ENCODE data around the gene TATDN3. TPM values are rescaled to one million over a fixed set of nuclear protein-coding genes. Genes with fewer than 3 reads are reported as not detected.
"Not testable (repeated sequence)": the region's sequence is repeated elsewhere in the genome, so short reads cannot be mapped to it uniquely, and the experiment has no call there.

The TATDN3 gene
- total and polyA plus RNA-seq, 8 donors = 10.4 to 19.9 (median 15.3) TPM

- H3K9me3 ChIP-seq = peaks cover 0 to 24% of the 10 kb centered on the region in 2 donors
- TF ChIP-seq CTCF (IDR thresholded peaks at IDR 0.05) = no peak
- H3K4me1 ChIP-seq = peaks cover 0 to 2% of the 10 kb centered on the region in 2 donors
- DNase-seq (no peak), ATAC-seq (no peak)
- no peak overlapping the region for H3K27ac ChIP-seq
- no peak overlapping the region for H3K4me3 ChIP-seq
- intact Hi-C loops (cut with DNase I) = no loop called here
- H3K36me3 ChIP-seq = no peaks in the 10 kb centered on the region
- H3K27me3 ChIP-seq = no peaks in the 10 kb centered on the region
Measured at GRCh38 chr1:212827831-212828278, 36.2 kb downstream of the TATDN3 start.

GRCh38 chr1:212828395-212828794 is 36.7 kb downstream of the TATDN3 start:
- H3K27ac ChIP-seq = no peak overlapping the region
- H3K4me3 ChIP-seq = no peak overlapping the region
- H3K27me3 ChIP-seq = no peaks in the 10 kb centered on the region
- peaks cover 0 to 24% of the 10 kb centered on the region in 2 donors for H3K9me3 ChIP-seq
- DNase-seq = no peak
- ATAC-seq = no peak
- H3K4me1 ChIP-seq = peaks cover 0 to 4% of the 10 kb centered on the region in 2 donors
- no peaks in the 10 kb centered on the region for H3K36me3 ChIP-seq
- TF ChIP-seq CTCF (IDR thresholded peaks at IDR 0.05) = no peak
- intact Hi-C loops (cut with DNase I) = no loop called here

- peak in 2 of 4 donors; percentile 37 to 71 for DNase-seq
- intact Hi-C loops (cut with DNase I); H3K4me1 ChIP-seq; H3K36me3 ChIP-seq; H3K4me3 ChIP-seq; H3K27me3 ChIP-seq; H3K9me3 ChIP-seq: not testable (repeated sequence)
- H3K27ac ChIP-seq = peak overlapping the region; percentile 23 to 60
- ATAC-seq = peak; percentile 92
Measured at GRCh38 chr1:212833211-212834207, 41.8 kb downstream of the TATDN3 start.

GRCh38 chr1:212838145-212838544 is 46.5 kb downstream of the TATDN3 start:
- no peaks in the 10 kb centered on the region for H3K27me3 ChIP-seq
- no peaks in the 10 kb centered on the region for H3K9me3 ChIP-seq
- H3K27ac ChIP-seq = no peak overlapping the region
- no peak for DNase-seq
- no peaks in the 10 kb centered on the region for H3K4me1 ChIP-seq
- H3K4me3 ChIP-seq = no peak overlapping the region
- no peaks in the 10 kb centered on the region for H3K36me3 ChIP-seq
- no peak for ATAC-seq
- no peak for TF ChIP-seq CTCF (IDR thresholded peaks at IDR 0.05)
- intact Hi-C loops (cut with DNase I) = no loop called here

GRCh38 chr1:212844521-212844920 is 52.8 kb downstream of the TATDN3 start:
- H3K4me3 ChIP-seq; H3K27ac ChIP-seq; ATAC-seq; H3K36me3 ChIP-seq; H3K9me3 ChIP-seq; H3K4me1 ChIP-seq; H3K27me3 ChIP-seq; intact Hi-C loops (cut with DNase I); DNase-seq: not testable (repeated sequence)

- Histone ChIP-seq H3K27ac (no peak within 1 kb of the TSS), H3K9me3 (no peaks in the 10 kb centered on the region), H3K4me1 (no peaks in the 10 kb centered on the region), H3K27me3 (no peaks in the 10 kb centered on the region), H3K36me3 (no peaks in the 10 kb centered on the region), H3K4me3 (no peak within 1 kb of the TSS)
- no peak for TF ChIP-seq CTCF (IDR thresholded peaks at IDR 0.05)
- intact Hi-C loops (cut with DNase I) = no loop called here
- no peak for DNase-seq
- ATAC-seq = no peak
Measured at GRCh38 chr1:212847549-212847948, 55.9 kb downstream of the TATDN3 start, which contains the start of gene SPATA45. Gene SPATA45 (minus strand): TSS chr1:212847649. CDS start chr1:212836149, 11,500 bp downstream.

Data from left lung (tissue), 10 donors.